Neural cell (in vitro differentiated cells): ENCODE data around the gene UMAD1. TPM values are rescaled to one million over a fixed set of nuclear protein-coding genes. Genes with fewer than 3 reads are reported as not detected.

Experiments used
- H2AFZ ChIP-seq: fragments of 200-600, 300-800 bp; sonication (generic), shearing (Covaris generic); 2 replicates; pipeline ENCODE4 v1.6.0; 2014; ENCODE audit warnings: low read depth, mild to moderate bottlenecking, antibody characterized with exemption, low read length, moderate library complexity
- H3F3A ChIP-seq: fragments of 200-600 bp; shearing (Covaris generic); 2 replicates; pipeline ENCODE4 v1.6.1; 2016; ENCODE audit warnings: mild to moderate bottlenecking, moderate library complexity, mixed read lengths, antibody characterized with exemption, low read length; ENCODE audit not compliant: insufficient read depth, poor library complexity, severe bottlenecking
- H3K27ac ChIP-seq: fragments of 200-600, 300-800 bp; sonication (generic), shearing (Covaris generic); 2 replicates; pipeline ENCODE4 v1.5.1; 2014; ENCODE audit warnings: mild to moderate bottlenecking, low read length, moderate library complexity
- H3K27me3 ChIP-seq: fragments of 300-800, 200-600 bp; sonication (generic), shearing (Covaris generic); 2 replicates; pipeline ENCODE4 v1.6.0; 2014; ENCODE audit warnings: mild to moderate bottlenecking, low read depth, low read length, moderate library complexity; ENCODE audit not compliant: insufficient read depth
- H3K36me3 ChIP-seq: fragments of 300-800, 200-600 bp; sonication (generic), shearing (Covaris generic); 2 replicates; pipeline ENCODE4 v1.5.1; 2014; ENCODE audit warnings: mild to moderate bottlenecking, antibody characterized with exemption, low read length, moderate library complexity; ENCODE audit not compliant: insufficient read depth
- H3K4me2 ChIP-seq: fragments of 300-800, 200-600 bp; sonication (generic), shearing (Covaris generic); 2 replicates; pipeline ENCODE4 v1.6.0; 2014; ENCODE audit warnings: mild to moderate bottlenecking, low read length
- H3K4me3 ChIP-seq: fragments of 300-800, 200-600 bp; sonication (generic), shearing (Covaris generic); 2 replicates; pipeline ENCODE4 v1.5.1; 2014; ENCODE audit warnings: mild to moderate bottlenecking, low read length, moderate library complexity
- H3K79me2 ChIP-seq: fragments of 200-600 bp; shearing (Covaris generic); replicated peaks from 2 replicates; pipeline ENCODE4 v1.6.0; 2014; ENCODE audit warnings: mild to moderate bottlenecking, low read length, moderate library complexity; ENCODE audit not compliant: insufficient read depth
- H3K9ac ChIP-seq: fragments of 300-800, 200-600 bp; sonication (generic), shearing (Covaris generic); 2 replicates; pipeline ENCODE4 v1.6.1; 2016; ENCODE audit warnings: mild to moderate bottlenecking, low read length, mixed read lengths
- H3K9me2 ChIP-seq: fragments of 200-600 bp; shearing (Covaris generic); 2 replicates; pipeline ENCODE4 v1.6.1; 2016; ENCODE audit warnings: mild to moderate bottlenecking, low read length, mixed read lengths; ENCODE audit not compliant: insufficient read depth
- H3K9me3 ChIP-seq: fragments of 200-600, 300-800 bp; sonication (generic), shearing (Covaris generic); 2 replicates; pipeline ENCODE4 v1.6.1; 2016; ENCODE audit warnings: mild to moderate bottlenecking, mixed run types, low read length, moderate library complexity, mixed read lengths
- H4K20me1 ChIP-seq: fragments of 200-600 bp; shearing (Covaris generic); 2 replicates; pipeline ENCODE4 v1.6.1; 2016; ENCODE audit warnings: mild to moderate bottlenecking, mixed run types; ENCODE audit not compliant: insufficient read depth
- EP300 ChIP-seq: fragments of 450-650 bp; conservative IDR thresholded peaks from 2 replicates; pipeline ENCODE4 v1.6.1; 2014; ENCODE audit warnings: antibody characterized with exemption, mild to moderate bottlenecking, moderate library complexity; ENCODE audit not compliant: poor library complexity, severe bottlenecking
- MXI1 ChIP-seq: fragments of 450-650 bp; conservative IDR thresholded peaks from 2 replicates; pipeline ENCODE4 v1.6.1; 2014; ENCODE audit warnings: antibody characterized with exemption, mild to moderate bottlenecking; ENCODE audit not compliant: poor library complexity, severe bottlenecking
- RAD21 ChIP-seq: fragments of 450-650 bp; conservative IDR thresholded peaks from 2 replicates; pipeline ENCODE4 v1.6.1; 2014; ENCODE audit warnings: antibody characterized with exemption, mild to moderate bottlenecking, moderate library complexity
- SMC3 ChIP-seq: fragments of 450-650 bp; conservative IDR thresholded peaks from 2 replicates; pipeline ENCODE4 v1.6.1; 2014; ENCODE audit warnings: antibody characterized with exemption, mild to moderate bottlenecking, moderate library complexity; ENCODE audit not compliant: poor library complexity
- TAF1 ChIP-seq: IDR thresholded peaks from 2 replicates; pipeline ENCODE4 v1.6.1; 2012; ENCODE audit warnings: low read depth
- polyA plus RNA-seq: library from polyadenylated mRNA; depleted of rRNA; stranded (reverse); fragments of >200 nt; gene quantifications from 2 replicates; pipeline ENCODE4 v1.2.3, GENCODE V29; 2014
- TF ChIP-seq, protein P1 (sequence below): IDR thresholded peaks from 2 replicates; pipeline ENCODE4 v1.6.1; 2012; ENCODE audit warnings: borderline replicate concordance
- TF ChIP-seq, protein P2 (sequence below): fragments of 450-650 bp; IDR thresholded peaks from 2 replicates; pipeline ENCODE4 v1.5.1; 2014; ENCODE audit warnings: antibody characterized with exemption, mild to moderate bottlenecking, moderate library complexity; ENCODE audit not compliant: poor library complexity, severe bottlenecking

UMAD1 gene
- polyA plus RNA-seq, 1 donor from 2014 or later: 14.7 TPM

DNA sequence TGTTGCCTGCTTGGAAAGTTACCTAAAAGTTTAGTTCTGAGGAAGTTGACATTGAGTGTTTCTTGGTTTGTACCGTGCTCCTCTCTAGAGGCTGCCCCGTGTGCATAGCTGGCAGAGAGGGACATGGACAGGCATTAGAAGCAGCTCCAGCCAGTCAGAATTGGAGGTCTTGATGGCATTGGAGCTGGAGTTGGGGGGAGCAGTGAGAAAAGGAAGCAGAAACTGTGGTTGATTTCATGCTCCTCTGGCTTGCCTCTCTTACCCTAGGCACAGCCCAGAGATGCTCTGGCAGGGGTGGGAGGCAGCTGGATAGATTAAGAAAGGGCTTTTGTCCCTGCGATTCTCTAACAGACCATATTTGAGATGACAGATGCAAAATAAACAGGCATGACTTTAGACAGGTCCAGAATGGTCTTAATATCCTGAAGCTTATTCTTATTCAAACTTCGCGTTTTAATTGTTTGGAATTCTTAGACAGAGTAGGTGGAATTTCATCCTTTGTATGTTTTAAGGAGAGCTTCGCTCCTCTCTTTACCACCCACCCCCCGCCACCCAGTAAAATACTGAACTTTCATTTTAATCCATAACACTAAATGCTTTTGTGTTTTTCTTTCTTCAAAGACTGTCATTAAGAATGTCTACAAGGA is 254.6 kb downstream of the UMAD1 start:
- H3K9me2 ChIP-seq: no peaks in the 10 kb centered on the region
- no peak overlapping the region for H3K4me3 ChIP-seq
- no peak overlapping the region for H3K4me2 ChIP-seq
- H3K27me3 ChIP-seq: no peaks in the 10 kb centered on the region
- H3K79me2 ChIP-seq: no peaks in the 10 kb centered on the region
- H3K9ac ChIP-seq: no peak overlapping the region
- no peak overlapping the region for H3K27ac ChIP-seq
- H3K36me3 ChIP-seq: no peaks in the 10 kb centered on the region
- no peaks in the 10 kb centered on the region for H4K20me1 ChIP-seq
- H3F3A ChIP-seq: no peaks in the 10 kb centered on the region
- H3K9me3 ChIP-seq: no peaks in the 10 kb centered on the region
- TF ChIP-seq RAD21 (no peak), EP300 (no peak)
- TF ChIP-seq, protein P1, sequence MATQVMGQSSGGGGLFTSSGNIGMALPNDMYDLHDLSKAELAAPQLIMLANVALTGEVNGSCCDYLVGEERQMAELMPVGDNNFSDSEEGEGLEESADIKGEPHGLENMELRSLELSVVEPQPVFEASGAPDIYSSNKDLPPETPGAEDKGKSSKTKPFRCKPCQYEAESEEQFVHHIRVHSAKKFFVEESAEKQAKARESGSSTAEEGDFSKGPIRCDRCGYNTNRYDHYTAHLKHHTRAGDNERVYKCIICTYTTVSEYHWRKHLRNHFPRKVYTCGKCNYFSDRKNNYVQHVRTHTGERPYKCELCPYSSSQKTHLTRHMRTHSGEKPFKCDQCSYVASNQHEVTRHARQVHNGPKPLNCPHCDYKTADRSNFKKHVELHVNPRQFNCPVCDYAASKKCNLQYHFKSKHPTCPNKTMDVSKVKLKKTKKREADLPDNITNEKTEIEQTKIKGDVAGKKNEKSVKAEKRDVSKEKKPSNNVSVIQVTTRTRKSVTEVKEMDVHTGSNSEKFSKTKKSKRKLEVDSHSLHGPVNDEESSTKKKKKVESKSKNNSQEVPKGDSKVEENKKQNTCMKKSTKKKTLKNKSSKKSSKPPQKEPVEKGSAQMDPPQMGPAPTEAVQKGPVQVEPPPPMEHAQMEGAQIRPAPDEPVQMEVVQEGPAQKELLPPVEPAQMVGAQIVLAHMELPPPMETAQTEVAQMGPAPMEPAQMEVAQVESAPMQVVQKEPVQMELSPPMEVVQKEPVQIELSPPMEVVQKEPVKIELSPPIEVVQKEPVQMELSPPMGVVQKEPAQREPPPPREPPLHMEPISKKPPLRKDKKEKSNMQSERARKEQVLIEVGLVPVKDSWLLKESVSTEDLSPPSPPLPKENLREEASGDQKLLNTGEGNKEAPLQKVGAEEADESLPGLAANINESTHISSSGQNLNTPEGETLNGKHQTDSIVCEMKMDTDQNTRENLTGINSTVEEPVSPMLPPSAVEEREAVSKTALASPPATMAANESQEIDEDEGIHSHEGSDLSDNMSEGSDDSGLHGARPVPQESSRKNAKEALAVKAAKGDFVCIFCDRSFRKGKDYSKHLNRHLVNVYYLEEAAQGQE: no peak
- no peak overlapping the region for H2AFZ ChIP-seq

DNA sequence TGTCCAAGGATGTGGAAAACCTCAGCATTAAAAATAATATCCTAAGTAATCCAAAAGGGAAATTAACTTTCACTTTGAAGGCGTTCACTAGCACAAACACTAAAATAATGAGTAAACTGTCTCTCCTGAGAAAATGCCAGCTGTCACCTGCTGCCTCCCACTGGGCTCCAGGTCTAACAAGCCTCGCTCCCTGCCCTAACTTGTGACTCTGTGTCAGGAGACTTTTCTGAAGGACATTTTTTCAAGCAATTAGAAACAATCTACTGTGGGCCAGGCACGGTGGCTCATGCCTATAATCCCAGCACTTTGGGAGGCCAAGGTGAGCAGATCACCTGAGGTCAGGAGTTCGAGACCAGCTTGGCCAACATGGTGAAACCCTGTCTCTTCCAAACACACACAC is 255.2 kb downstream of the UMAD1 start:
- Histone ChIP-seq H3K79me2 (no peaks in the 10 kb centered on the region), H3K9me2 (no peaks in the 10 kb centered on the region), H3K4me3 (no peak overlapping the region), H3K9me3 (no peaks in the 10 kb centered on the region), H3F3A (no peaks in the 10 kb centered on the region), H3K27ac (no peak overlapping the region), H3K27me3 (no peaks in the 10 kb centered on the region), H3K9ac (no peak overlapping the region), H3K36me3 (no peaks in the 10 kb centered on the region), H2AFZ (no peak overlapping the region), H3K4me2 (no peak overlapping the region), H4K20me1 (no peaks in the 10 kb centered on the region)
- TF ChIP-seq MXI1: no peak
- TF ChIP-seq TAF1: no peak
- no peak for TF ChIP-seq EP300

GRCh38 chr7:7897509-7897908 is 257.0 kb downstream of the UMAD1 start:
- Histone ChIP-seq H3K4me2 (no peak overlapping the region), H3K27ac (no peak overlapping the region), H3F3A (no peaks in the 10 kb centered on the region), H3K9ac (no peak overlapping the region), H3K27me3 (no peaks in the 10 kb centered on the region), H3K9me3 (no peaks in the 10 kb centered on the region), H4K20me1 (no peaks in the 10 kb centered on the region), H3K36me3 (no peaks in the 10 kb centered on the region), H3K4me3 (no peak overlapping the region), H3K79me2 (no peaks in the 10 kb centered on the region), H3K9me2 (no peaks in the 10 kb centered on the region), H2AFZ (no peak overlapping the region)
- TF ChIP-seq, protein P1: no peak
- TF ChIP-seq MXI1: no peak
- no peak for TF ChIP-seq SMC3
- TF ChIP-seq RAD21: no peak
- TF ChIP-seq TAF1: no peak
- TF ChIP-seq EP300: no peak
- TF ChIP-seq, protein P2, sequence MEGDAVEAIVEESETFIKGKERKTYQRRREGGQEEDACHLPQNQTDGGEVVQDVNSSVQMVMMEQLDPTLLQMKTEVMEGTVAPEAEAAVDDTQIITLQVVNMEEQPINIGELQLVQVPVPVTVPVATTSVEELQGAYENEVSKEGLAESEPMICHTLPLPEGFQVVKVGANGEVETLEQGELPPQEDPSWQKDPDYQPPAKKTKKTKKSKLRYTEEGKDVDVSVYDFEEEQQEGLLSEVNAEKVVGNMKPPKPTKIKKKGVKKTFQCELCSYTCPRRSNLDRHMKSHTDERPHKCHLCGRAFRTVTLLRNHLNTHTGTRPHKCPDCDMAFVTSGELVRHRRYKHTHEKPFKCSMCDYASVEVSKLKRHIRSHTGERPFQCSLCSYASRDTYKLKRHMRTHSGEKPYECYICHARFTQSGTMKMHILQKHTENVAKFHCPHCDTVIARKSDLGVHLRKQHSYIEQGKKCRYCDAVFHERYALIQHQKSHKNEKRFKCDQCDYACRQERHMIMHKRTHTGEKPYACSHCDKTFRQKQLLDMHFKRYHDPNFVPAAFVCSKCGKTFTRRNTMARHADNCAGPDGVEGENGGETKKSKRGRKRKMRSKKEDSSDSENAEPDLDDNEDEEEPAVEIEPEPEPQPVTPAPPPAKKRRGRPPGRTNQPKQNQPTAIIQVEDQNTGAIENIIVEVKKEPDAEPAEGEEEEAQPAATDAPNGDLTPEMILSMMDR: no peak
